Brain microvascular endothelial cell (primary cell): ENCODE measurements around the gene SF3A2.
A peak's percentile ranks its signal among the peaks of the same experiment; 100 is the strongest.

Experiments
- DNase-seq: peaks from one replicate; pipeline ENCODE4 v3.0.0-alpha.2; 2020
- H3K27ac ChIP-seq: fragments of 250-450 bp; sonication (Bioruptor Pico); 2 replicates; pipeline ENCODE4 v1.5.1; 2020; ENCODE audit warnings: mild to moderate bottlenecking, moderate library complexity
- H3K27me3 ChIP-seq: fragments of 250-450 bp; sonication (Bioruptor Pico); replicated peaks from 2 replicates; pipeline ENCODE4 v1.5.1; 2020; ENCODE audit warnings: mild to moderate bottlenecking
- H3K36me3 ChIP-seq: fragments of 250-450 bp; sonication (Bioruptor Pico); replicated peaks from 2 replicates; pipeline ENCODE4 v1.5.1; 2020; ENCODE audit warnings: mild to moderate bottlenecking
- H3K4me3 ChIP-seq: 2 replicates; pipeline ENCODE4 v1.5.1; 2011; ENCODE audit warnings: low read depth, mild to moderate bottlenecking, control low read depth, low read length, moderate library complexity
- in situ Hi-C: cut with HindIII; loops from 2 replicates; pipeline ENCODE4 v1.10.0; 2017; ENCODE audit warnings: low sequenced_read_pairs, low pct_ligation_motif_present
- TF ChIP-seq, protein P1 (sequence below): IDR thresholded peaks from 2 replicates; pipeline ENCODE4 v1.5.1; 2011; ENCODE audit warnings: low read depth, mild to moderate bottlenecking, moderate library complexity, low read length, control low read depth, inconsistent platforms; ENCODE audit errors: missing control alignments

Gene SF3A2

DNA sequence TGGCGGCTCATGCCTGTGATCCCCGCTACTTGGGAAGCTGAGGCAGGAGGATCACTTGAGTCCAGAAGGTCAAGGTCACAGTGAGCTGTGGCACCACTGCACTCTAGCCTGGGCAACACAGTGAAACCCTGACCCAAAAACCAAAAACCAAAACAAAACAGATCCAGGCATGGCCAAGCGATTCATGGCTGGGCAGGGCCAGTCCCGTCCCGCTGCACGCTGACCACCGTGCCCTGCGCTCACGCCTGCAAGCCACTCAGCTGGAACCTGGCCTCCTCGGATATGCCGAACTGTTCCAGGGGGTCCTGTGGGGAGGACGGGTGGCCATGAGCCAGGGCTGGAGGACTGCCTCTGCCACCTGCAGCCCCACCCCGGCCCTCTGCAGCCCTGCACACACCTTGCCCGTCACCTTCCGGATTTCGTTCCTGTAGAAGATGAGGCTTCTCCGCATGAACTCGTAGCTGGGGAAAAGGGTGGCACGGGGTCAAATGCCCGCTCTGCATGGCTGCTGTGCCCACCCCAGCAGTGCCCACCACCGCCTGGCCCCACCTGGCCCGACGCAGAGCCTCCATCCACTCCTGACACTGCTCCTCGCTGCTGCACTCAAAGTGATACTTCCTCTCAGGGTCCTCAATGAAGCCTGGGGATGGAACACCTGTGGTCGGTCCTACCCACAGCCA, 2.9 kb upstream of the SF3A2 start:
- Histone ChIP-seq H3K27ac (no peak overlapping the region), H3K36me3 (peaks cover 43% of the 10 kb centered on the region), H3K4me3 (no peak overlapping the region), H3K27me3 (no peaks in the 10 kb centered on the region)
- TF ChIP-seq, protein P1, sequence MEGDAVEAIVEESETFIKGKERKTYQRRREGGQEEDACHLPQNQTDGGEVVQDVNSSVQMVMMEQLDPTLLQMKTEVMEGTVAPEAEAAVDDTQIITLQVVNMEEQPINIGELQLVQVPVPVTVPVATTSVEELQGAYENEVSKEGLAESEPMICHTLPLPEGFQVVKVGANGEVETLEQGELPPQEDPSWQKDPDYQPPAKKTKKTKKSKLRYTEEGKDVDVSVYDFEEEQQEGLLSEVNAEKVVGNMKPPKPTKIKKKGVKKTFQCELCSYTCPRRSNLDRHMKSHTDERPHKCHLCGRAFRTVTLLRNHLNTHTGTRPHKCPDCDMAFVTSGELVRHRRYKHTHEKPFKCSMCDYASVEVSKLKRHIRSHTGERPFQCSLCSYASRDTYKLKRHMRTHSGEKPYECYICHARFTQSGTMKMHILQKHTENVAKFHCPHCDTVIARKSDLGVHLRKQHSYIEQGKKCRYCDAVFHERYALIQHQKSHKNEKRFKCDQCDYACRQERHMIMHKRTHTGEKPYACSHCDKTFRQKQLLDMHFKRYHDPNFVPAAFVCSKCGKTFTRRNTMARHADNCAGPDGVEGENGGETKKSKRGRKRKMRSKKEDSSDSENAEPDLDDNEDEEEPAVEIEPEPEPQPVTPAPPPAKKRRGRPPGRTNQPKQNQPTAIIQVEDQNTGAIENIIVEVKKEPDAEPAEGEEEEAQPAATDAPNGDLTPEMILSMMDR, result no peak
- in situ Hi-C loops, result no loop called here
- no peak for DNase-seq

DNA sequence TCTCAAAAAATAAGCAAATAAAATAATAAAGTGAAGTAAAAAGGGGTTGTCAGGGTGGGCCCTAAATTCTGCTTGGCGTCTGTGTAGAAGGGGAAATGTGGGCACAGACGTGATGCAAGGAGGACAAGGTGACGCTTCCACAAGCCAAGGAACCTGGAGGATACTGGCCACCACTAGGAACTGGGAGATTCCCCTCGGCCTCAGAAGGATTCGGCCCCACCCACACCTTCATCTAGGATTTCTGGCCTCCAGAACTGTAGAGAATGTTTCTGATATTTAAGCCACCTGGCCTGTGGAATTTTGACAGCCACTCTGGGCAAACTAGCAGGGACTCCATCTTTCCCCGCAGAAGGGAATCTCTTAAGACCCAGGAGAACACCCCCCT, 1.6 kb upstream of the SF3A2 start:
- peak overlapping the region; percentile 81 for H3K4me3 ChIP-seq
- H3K27ac ChIP-seq, result no peak overlapping the region
- in situ Hi-C loops, result loop anchor here (5.0 kb wide), 1 partner anchor 92 kb away; the partner anchor contains the start of genes LSM7 and SPPL2B
- H3K27me3 ChIP-seq, result no peaks in the 10 kb centered on the region
- no peak for DNase-seq
- TF ChIP-seq, protein P1, result no peak
- peaks cover 31% of the 10 kb centered on the region for H3K36me3 ChIP-seq

DNA sequence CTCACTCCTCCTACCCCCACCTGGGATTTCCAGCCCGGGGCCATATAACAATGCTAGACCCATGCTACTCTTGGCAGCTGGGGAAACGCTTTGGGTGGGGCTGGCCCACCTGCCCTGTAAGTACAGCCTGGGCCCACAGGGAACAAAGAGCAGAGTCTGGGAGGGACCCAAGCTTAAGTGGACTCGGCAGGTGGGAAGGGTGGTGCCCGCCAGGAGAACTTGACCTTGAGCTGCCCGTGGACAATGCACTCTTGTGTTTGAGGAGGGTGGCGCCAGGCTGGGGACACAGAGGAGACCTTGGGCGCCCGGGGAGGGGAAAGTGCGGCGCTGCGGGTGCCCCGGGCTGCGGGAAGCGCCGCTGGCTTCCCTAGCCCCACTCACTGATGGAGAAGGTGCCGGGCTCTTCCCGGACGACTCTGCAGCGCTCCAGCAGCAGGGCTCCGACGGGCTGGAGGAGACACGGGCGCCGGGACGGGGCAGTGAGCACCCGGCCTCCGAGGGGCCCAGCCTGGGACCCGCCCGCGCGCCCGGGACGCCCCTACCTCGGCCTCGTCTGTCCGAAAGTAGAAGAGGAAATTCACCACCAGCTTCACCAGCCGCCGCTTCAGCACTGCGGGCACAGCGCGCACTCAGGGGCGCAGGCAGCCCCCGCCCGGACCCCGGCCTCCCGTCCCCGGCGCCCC, 1.1 kb upstream of the SF3A2 start:
- Histone ChIP-seq H3K27ac (peak overlapping the region; percentile 91), H3K36me3 (peaks cover 26% of the 10 kb centered on the region), H3K4me3 (peak overlapping the region; percentile 81), H3K27me3 (no peaks in the 10 kb centered on the region)
- no peak for DNase-seq
- in situ Hi-C loops, result loop anchor here (5.0 kb wide), 1 partner anchor 92 kb away; the partner anchor contains the start of genes LSM7 and SPPL2B
- TF ChIP-seq, protein P1, result no peak

DNA sequence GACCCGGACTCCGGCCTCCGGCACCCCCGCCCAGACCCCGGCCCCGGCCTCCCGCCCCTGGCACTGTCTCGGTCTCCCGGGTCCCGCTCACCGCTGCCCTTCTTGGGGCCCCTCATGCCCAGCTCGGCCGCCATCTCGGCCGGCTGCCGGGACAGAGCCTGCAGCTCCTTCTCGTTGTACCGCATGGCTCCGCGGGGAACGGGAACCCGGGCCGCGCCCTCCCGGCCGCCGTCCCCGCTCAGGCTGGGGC, 635 bp upstream of the SF3A2 start:
- Histone ChIP-seq H3K27me3 (no peaks in the 10 kb centered on the region), H3K4me3 (peak overlapping the region; percentile 81), H3K27ac (peak overlapping the region; percentile 91), H3K36me3 (peaks cover 24% of the 10 kb centered on the region)
- in situ Hi-C loops, result loop anchor here (5.0 kb wide), 1 partner anchor 91 kb away; the partner anchor contains the start of genes LSM7 and SPPL2B
- DNase-seq, result no peak
- TF ChIP-seq, protein P1, result no peak

DNA sequence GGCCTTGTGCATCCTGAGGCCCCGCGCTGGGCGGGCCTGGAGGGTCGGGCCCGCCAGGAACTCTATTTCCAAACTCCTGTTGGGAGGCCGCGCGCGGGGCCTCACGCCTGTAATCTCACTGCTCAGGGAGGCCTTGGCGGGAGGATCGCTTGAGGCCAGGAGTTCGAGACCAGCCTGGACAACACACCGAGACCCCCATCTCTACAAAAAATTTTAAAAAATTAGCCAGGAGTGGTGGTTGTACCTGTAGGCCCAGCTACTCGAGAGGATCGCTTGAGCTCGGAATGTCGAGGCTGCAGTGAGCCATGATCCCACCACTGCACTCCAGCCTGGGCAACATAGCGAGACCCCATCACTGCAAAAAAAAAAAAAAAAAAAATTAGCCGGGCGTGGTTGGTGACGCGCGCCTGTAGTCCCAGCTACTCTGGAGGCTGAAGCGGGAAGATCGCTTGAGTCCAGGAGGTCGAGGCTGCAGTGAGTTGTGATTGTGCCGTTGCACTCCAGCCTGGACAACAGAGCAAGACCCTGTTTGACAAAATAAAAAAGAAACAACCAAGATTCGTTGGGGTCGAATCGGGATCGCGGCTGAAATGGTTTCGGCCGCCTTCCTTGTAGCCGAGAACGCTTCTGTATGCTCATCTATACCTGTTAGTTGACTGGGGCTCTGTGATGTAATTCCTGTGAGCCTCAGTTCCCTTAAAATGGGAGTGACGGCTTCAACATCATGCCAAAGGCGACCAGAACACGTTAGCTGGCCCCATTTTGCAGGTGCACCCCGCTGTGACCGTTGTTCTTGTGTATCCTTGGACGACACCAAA, 636 bp downstream of the SF3A2 start:
- TF ChIP-seq, protein P1, result no peak
- no peak for DNase-seq
- Histone ChIP-seq H3K36me3 (peaks cover 21% of the 10 kb centered on the region), H3K4me3 (peak overlapping the region; percentile 81), H3K27me3 (no peaks in the 10 kb centered on the region), H3K27ac (peak overlapping the region; percentile 91)
- in situ Hi-C loops, result loop anchor here (5.0 kb wide), 1 partner anchor 90 kb away; the partner anchor contains the start of genes LSM7 and SPPL2B
